ENCODE data around the gene RTL10.

The RTL10 gene

GRCh38 chr22:19854778-19855503 is at the start of gene RTL10, which contains the start of gene GNB1L:
RTL10 (minus strand) TSS chr22:19854874; CDS start chr22:19852261, 2,613 bp downstream.
GNB1L (minus strand) TSS chr22:19854874; CDS start chr22:19821355, 33,519 bp downstream.
- peak; percentile 96 for DNase-seq

GRCh38 chr22:19904174-19904856 is 49.6 kb upstream of the RTL10 start:
- DNase-seq = no peak

GRCh38 chr22:19903513-19903912 is 48.8 kb upstream of the RTL10 start:
- DNase-seq = no peak

GRCh38 chr22:19903031-19903430 is 48.4 kb upstream of the RTL10 start:
- DNase-seq = no peak

GRCh38 chr22:19902245-19902715 is 47.6 kb upstream of the RTL10 start:
- DNase-seq = no peak

- DNase-seq = no peak
These were observed 47.0 kb upstream of the RTL10 start for GRCh38 chr22:19901577-19902244.

- no peak for DNase-seq
These were observed 46.2 kb upstream of the RTL10 start for GRCh38 chr22:19900707-19901436.

GRCh38 chr22:19898831-19899567 is 44.3 kb upstream of the RTL10 start:
- no peak for DNase-seq

- no peak for DNase-seq
These were observed 43.5 kb upstream of the RTL10 start for GRCh38 chr22:19898145-19898544.

GRCh38 chr22:19897726-19898125 is 43.1 kb upstream of the RTL10 start:
- DNase-seq = no peak

GRCh38 chr22:19896665-19897355 is 42.1 kb upstream of the RTL10 start:
- no peak for DNase-seq

- DNase-seq = no peak
These were observed 40.6 kb upstream of the RTL10 start for GRCh38 chr22:19895160-19895849.

- DNase-seq = no peak
These were observed 38.7 kb upstream of the RTL10 start for GRCh38 chr22:19893363-19893762.

GRCh38 chr22:19892925-19893324 is 38.3 kb upstream of the RTL10 start:
- no peak for DNase-seq

- DNase-seq = peak; percentile 66
These were observed 37.7 kb upstream of the RTL10 start for GRCh38 chr22:19892257-19892879.

- DNase-seq = peak; percentile 85
These were observed 36.9 kb upstream of the RTL10 start for GRCh38 chr22:19891317-19892256.

- no peak for DNase-seq
These were observed 36.0 kb upstream of the RTL10 start for GRCh38 chr22:19890502-19891316.

- DNase-seq = no peak
These were observed 35.3 kb upstream of the RTL10 start for GRCh38 chr22:19889951-19890350.
